ENCODE measurements around the gene CNTROB.

The CNTROB gene

DNA sequence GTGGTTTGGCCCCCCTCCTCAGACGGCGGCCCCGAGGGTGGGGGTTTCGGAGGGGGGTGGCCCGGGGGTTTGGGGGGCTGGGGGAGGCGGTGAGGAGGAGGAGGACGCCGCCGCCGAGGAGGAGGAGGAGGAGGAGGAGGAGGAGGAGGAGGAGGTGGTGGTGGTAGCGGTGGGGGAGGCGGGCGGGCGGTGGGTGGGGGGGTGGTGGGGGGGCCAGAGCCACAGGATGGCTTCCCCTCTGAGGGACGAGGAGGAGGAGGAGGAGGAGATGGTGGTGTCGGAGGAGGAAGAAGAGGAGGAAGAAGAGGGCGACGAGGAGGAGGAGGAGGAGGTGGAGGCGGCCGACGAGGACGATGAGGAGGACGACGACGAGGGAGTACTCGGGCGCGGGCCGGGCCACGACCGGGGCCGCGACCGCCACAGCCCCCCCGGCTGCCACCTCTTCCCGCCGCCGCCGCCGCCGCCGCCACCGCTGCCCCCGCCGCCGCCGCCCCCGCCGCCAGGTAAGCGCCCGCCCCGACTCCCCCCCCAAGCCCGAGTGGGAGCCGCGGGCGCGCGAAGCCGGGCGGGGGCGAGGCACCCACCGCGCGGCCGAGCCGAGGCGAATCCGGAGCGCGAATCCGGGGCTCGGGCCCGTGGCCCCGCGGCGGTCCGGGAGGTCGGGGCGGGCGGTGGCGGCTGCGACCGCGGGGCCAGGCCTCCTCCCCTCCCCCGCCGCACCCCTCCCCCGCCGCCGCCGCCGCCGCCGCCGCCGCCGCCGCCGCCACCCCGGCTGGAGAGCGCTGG lies 47.2 kb upstream of the CNTROB start:
- Histone ChIP-seq H3K4me2 (no peak overlapping the region), H3K9ac (no peak overlapping the region), H3K79me2 (ENCODE audit: insufficient read depth, low read depth) (no peaks in the 10 kb centered on the region), H3K4me1 (ENCODE audit: low read depth, poor library complexity, severe bottlenecking) (peaks cover 3% of the 10 kb centered on the region), H3K36me3 (ENCODE audit: insufficient read depth) (no peaks in the 10 kb centered on the region), H4K20me1 (ENCODE audit: insufficient read depth) (no peaks in the 10 kb centered on the region), H2AFZ (ENCODE audit: low read depth) (no peak overlapping the region), H3K4me3 (IDR thresholded peaks at IDR 0.05; ENCODE audit: insufficient read depth, low read depth, low read length) (no peak overlapping the region), H3K27ac (no peak overlapping the region), H3K27me3 (ENCODE audit: insufficient read depth, low read depth) (no peaks in the 10 kb centered on the region)
- no peak for TF ChIP-seq CTCF (conservative IDR thresholded peaks at IDR 0.05; ENCODE audit: low read depth, low read length)

DNA sequence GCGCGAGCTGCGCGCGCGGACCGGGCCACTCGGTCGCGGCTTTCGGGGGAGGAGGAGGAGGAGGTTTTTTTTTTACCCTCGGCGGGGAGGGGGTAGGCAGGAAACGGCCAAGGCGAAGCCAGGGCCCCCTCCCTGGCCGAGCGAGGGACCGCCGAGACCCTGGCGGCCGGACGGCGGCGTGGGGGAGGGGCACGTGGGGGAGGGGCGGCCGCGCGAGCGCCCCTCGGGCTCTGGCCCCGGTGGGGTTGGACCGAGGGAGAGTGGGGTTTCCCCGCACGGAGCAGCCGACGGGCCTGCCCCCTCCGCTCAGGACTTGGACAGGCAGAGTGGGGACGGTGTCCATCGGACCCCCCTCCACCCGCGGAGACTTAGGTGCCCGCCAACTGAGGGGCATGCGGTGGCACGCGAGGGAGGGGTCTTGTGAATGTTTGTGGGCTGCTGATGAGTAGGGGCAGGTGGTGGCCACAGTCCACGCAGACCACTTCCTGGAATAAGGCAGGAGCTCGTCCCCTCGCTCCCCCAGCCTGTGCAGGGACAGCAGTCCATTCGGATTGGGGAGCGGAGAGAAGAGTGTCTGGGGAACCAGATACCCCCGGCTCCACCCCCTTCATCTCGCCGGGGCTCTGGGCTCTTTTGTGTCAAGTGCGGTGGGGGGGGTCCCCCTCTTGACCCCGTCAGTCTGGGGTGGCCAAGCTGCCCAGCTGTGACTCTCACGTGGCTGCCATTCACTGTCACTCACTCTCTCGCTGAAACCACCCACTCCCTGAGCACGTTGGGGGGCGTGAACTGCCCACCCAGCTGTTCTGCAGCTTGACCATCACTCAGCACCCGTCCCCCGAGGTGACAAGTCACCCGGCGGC lies 46.4 kb upstream of the CNTROB start:
- Histone ChIP-seq H2AFZ (ENCODE audit: low read depth) (no peak overlapping the region), H4K20me1 (ENCODE audit: insufficient read depth) (no peaks in the 10 kb centered on the region), H3K27ac (peak overlapping the region; percentile 53), H3K9ac (peak overlapping the region; percentile 61; the same call in 1 of the 2 replicates), H3K36me3 (ENCODE audit: insufficient read depth) (no peaks in the 10 kb centered on the region), H3K4me2 (peak overlapping the region; percentile 17; the same call in 1 of the 2 replicates), H3K4me1 (ENCODE audit: low read depth, poor library complexity, severe bottlenecking) (peaks cover 3% of the 10 kb centered on the region), H3K79me2 (ENCODE audit: insufficient read depth, low read depth) (no peaks in the 10 kb centered on the region), H3K4me3 (IDR thresholded peaks at IDR 0.05; ENCODE audit: insufficient read depth, low read depth, low read length) (no peak overlapping the region), H3K27me3 (ENCODE audit: insufficient read depth, low read depth) (no peaks in the 10 kb centered on the region)
- no peak for TF ChIP-seq CTCF (conservative IDR thresholded peaks at IDR 0.05; ENCODE audit: low read depth, low read length)

DNA sequence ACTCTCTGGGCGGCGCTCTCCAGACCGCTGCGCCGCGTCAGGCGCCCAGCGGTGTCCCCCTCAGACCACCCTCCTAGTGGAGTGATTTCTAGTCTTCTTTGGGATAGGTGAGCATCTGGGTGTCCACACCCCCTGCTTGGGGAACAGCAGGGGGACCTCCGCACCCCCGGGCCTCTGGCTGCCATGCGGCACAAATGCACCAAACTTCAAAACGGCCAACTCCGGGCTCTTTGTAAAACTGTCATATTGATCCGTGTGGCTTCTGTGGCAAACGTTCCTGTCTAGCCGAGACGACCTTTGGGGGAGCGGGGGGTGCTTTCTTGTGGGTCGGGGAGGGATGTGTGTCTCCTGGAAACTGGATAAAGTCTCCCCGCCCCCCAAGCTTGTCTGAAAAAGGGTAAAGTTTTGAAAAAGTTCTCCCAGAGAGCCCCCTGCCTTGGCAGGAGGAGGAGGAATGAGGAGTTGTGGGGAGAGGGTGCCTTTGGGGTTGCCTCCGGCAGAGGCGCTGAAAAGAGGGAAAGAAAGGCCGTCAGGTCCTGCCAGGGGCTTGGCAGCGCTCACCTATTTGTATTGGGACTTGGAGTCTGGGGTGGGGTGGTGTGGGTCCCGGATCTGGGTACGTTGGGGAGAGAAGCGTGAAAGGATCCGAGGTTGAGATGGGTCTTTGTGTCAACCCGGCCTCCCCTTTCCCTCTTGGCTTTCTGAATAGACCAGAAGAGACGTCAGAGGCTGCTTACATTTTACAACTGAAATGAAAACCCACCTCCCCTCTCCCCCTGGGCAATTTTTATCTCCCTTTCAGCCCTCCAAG lies 45.6 kb upstream of the CNTROB start:
- Histone ChIP-seq H3K4me1 (ENCODE audit: low read depth, poor library complexity, severe bottlenecking) (peaks cover 3% of the 10 kb centered on the region), H3K27me3 (ENCODE audit: insufficient read depth, low read depth) (no peaks in the 10 kb centered on the region), H3K4me3 (IDR thresholded peaks at IDR 0.05; ENCODE audit: insufficient read depth, low read depth, low read length) (no peak overlapping the region), H3K4me2 (peak overlapping the region; percentile 39; the same call in 1 of the 2 replicates), H2AFZ (ENCODE audit: low read depth) (no peak overlapping the region), H3K36me3 (ENCODE audit: insufficient read depth) (no peaks in the 10 kb centered on the region), H4K20me1 (ENCODE audit: insufficient read depth) (no peaks in the 10 kb centered on the region), H3K79me2 (ENCODE audit: insufficient read depth, low read depth) (no peaks in the 10 kb centered on the region), H3K9ac (peak overlapping the region; percentile 61; the same call in 1 of the 2 replicates), H3K27ac (peak overlapping the region; percentile 53)
- no peak for TF ChIP-seq CTCF (conservative IDR thresholded peaks at IDR 0.05; ENCODE audit: low read depth, low read length)

DNA sequence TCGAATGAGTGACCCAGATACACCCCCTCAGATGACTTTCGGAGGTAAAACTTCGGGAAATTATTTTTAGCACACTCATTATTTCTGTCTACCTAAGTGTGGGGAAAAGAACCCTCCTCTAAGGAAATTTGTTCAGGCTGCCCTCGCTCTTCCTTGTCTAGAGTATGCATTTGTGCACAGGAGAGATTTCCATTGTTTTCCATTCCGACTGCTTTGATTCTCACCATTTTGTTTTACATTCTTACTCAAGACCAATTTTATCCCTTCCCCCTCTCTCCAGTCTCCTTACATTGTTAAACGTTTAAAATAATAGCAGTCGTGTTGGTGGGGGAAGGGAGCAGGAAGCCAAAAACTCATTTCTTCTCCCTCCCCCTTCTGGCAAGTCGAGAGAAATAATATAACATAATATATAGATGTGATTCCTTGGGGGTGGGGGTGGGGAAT lies 44.9 kb upstream of the CNTROB start:
- H4K20me1 ChIP-seq (ENCODE audit: insufficient read depth): no peaks in the 10 kb centered on the region
- H3K27ac ChIP-seq: peak overlapping the region; percentile 53; the same call in 1 of the 2 replicates
- no peak overlapping the region for H3K4me3 ChIP-seq (IDR thresholded peaks at IDR 0.05; ENCODE audit: insufficient read depth, low read depth, low read length)
- peak overlapping the region; percentile 61; the same call in 1 of the 2 replicates for H3K9ac ChIP-seq
- TF ChIP-seq CTCF (conservative IDR thresholded peaks at IDR 0.05; ENCODE audit: low read depth, low read length): no peak
- peak overlapping the region; percentile 39; the same call in 1 of the 2 replicates for H3K4me2 ChIP-seq
- H3K27me3 ChIP-seq (ENCODE audit: insufficient read depth, low read depth): no peaks in the 10 kb centered on the region
- no peak overlapping the region for H2AFZ ChIP-seq (ENCODE audit: low read depth)
- no peaks in the 10 kb centered on the region for H3K36me3 ChIP-seq (ENCODE audit: insufficient read depth)
- H3K79me2 ChIP-seq (ENCODE audit: insufficient read depth, low read depth): no peaks in the 10 kb centered on the region
- peaks cover 3% of the 10 kb centered on the region for H3K4me1 ChIP-seq (ENCODE audit: low read depth, poor library complexity, severe bottlenecking)

Measured in KMS-11 (cell line).